NOMO-1 (cell line): Measurements from ENCODE around the gene MYO1D.
"Not testable (repeated sequence)": the region's sequence is repeated elsewhere in the genome, so short reads cannot be mapped to it uniquely, and the experiment has no call there.

ENCODE experiments used
- DNase-seq, 2 experiments: peaks; one replicate each; lab custom pipeline; 2025; ENCODE audit not compliant: unreplicated experiment in 2 of 2; lab: John Stamatoyannopoulos, UW

MYO1D gene

GRCh38 chr17:32552280-32552679 is 324.6 kb downstream of the MYO1D start:
- DNase-seq = no peak

DNA sequence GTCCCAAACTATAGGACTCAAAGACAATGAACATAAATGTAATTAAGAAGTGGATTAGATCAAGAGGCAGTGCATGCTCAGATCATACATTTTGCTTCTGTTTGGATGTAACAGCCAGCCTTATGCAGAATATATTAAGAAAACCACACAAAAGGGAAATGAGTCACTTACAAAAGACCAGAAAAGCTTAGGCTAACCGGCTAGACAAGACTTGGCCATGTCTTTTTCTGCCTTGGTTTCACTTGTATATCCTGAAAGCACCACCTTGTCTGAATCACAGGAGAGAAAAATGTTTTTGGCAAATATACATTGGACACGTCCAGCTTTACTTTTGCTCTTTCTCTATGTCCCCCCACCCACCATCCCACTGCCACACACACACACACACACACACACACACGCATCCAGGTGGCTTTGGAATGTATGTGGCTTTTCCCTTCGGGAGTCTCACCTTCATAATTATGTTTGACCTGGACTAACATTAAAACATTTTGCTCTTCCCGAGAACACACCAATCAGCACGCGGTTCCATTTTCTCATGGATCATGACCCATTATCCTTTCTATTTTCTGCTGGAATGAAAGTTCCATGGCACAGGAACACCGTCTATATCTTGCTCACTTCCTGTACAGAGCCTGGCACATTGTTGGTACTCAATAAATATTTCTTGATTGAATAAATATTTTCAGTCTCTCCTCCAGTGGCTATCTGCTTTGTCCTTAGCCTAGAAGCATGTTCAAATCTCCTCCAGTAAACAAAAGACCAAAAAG is 325.6 kb downstream of the MYO1D start:
- DNase-seq = peak; percentile 68 to 88

DNA sequence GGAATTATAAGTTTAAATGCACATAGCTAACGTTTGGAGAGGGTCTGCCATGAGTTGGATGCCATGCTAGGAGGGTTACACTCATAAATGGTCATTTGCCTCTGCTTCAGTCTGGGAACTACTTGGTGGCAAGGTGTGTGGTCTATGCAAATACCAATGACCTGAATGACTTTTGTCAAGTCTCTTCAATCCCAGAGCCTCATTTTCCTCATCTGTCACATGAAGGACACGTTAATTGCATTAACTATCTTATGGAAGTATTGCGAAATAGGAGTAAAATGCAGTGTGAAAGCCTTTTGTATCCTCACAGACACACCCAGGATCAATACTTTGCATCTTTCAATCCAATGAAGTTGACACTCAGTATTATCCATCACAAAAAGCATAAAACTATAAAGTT is 327.4 kb downstream of the MYO1D start:
- no peak for DNase-seq

GRCh38 chr17:32546031-32546444 is 330.9 kb downstream of the MYO1D start:
- no peak for DNase-seq

GRCh38 chr17:32542186-32542585 is 334.7 kb downstream of the MYO1D start:
- no peak for DNase-seq

DNA sequence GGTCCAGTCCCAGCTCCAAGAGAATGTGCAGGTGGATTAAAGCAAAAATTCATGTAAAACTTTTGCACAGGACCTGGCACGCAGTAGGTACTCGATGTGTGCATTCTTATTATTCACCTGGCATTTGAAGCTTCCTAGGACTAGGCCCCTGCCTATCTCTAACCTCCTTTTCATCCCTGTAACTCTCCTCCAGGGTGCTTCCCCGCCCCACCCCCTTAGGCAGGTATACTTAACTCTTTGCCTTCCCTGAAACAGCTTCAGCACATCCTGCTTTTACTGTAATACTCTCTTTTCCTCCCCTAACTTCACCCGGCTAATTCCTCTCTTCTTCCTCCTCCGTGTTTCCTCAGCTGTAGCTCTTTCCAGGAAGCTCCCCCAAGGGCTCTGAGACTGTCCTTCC is 335.3 kb downstream of the MYO1D start:
- no peak for DNase-seq

GRCh38 chr17:32536736-32537643 is 339.9 kb downstream of the MYO1D start:
- no peak for DNase-seq

GRCh38 chr17:32533296-32533695 is 343.6 kb downstream of the MYO1D start:
- DNase-seq = no peak

DNA sequence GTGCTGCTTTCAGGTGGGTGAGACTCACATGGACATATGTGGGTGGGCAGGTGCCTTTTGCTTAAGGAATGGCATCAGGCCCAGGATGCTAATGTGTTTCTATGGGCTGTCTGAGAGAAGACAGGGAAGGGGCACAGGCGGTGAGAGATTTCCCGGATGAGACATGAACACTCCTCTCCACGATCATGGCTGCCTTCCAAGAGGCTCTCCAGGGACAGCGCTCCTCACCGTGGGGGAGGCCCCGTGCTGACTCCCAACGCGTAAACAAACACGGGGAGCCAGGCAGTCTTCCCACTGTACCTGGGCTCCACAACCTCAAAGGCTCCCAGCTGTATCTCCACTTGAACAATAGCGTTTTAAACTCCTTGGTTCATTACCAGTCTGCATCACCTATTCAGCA is 347.3 kb downstream of the MYO1D start:
- no peak for DNase-seq

GRCh38 chr17:32528825-32529224 is 348.1 kb downstream of the MYO1D start:
- peak in 1 of 2 experiments; percentile 2 for DNase-seq

DNA sequence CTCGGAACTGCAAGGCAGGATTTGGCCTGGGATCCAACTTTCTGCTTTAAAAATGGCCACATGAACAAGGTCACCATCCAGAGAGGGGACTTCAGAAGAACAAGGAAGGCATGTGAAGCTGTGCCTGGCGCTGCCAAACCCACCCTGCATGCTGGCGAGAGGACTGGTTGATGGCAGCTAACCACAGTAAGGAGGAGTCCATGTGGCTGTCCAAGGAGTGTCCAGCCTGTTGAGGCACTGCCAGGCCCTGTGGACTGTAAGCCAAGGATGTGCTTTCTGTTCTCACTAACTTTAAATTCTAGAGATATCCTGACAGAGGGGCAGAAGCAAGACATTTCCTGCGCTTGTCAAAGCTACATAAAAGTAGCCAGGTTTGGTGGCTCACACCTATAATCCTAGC is 349.8 kb downstream of the MYO1D start:
- DNase-seq = no peak

DNA sequence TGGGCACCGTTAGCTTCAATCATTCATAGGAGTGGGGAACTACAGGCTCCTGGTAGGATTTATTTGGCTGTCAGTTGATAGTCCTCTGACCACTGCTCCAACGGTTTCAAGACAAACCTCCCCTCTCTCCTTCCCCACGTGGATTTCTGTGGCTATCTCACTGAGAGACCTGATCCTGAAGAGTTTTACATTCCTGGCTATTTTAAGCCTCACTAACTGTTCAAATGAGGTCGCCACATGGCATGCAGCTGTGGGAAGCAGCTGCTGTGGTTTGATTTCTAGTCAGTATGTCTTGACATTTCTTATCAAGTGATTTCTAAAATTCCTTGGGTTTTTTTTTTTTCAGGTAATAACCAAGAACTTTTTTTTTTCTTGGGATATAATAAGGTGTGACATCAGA is 351.8 kb downstream of the MYO1D start:
- DNase-seq = no peak

DNA sequence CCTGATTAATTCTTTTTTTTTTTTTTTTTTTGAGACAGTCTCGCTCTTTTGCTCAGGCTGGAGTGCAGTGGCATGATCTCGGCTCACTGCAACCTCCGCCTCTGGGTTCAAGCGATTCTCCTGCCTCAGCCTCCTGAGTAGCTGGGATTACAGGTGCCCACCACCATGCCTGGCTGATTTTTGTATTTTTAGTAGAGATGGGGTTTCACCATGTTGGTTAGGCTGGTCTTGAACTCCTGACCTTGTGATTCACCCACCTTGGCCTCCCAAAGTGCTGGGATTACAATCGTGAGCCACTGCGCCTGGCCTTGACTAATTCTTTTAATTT is 352.4 kb downstream of the MYO1D start:
- not testable (repeated sequence) for DNase-seq

DNA sequence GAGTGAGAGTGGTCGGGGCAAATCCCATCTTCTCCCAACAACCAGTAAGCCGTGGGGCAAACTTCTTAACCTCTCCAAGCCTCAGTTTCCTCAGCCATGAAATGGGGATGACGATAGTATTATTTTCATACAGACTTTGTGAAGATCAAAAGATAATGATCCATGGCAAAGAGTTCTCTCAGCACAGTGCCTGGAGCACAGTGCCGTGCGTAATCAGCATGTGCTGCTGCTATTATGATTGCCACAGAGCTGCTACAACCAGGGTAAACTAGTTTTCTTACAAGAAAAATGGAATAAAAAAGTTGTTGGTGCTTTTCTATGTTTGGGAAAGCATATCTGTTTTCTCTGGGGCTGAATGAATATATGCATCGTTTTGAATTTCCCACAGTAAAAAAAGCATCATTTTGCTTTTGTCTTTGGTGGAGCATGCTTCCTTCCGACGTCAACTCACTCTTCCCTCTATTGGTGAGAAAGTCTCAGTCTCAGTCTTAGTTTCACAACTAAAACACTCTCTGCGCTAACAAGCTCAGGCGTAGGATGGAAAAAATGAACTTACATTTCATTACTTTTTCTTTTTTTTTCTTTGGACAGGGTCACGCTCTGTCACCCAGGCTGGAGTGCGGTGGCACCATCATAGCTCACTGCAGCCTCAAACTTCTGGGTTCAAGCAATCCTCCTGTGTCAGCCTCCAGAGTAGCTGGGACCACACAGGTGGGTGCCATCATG is 352.9 kb downstream of the MYO1D start:
- no peak for DNase-seq

- DNase-seq = peak; percentile 33 to 69
These were observed 353.8 kb downstream of the MYO1D start for GRCh38 chr17:32523017-32523680.

DNA sequence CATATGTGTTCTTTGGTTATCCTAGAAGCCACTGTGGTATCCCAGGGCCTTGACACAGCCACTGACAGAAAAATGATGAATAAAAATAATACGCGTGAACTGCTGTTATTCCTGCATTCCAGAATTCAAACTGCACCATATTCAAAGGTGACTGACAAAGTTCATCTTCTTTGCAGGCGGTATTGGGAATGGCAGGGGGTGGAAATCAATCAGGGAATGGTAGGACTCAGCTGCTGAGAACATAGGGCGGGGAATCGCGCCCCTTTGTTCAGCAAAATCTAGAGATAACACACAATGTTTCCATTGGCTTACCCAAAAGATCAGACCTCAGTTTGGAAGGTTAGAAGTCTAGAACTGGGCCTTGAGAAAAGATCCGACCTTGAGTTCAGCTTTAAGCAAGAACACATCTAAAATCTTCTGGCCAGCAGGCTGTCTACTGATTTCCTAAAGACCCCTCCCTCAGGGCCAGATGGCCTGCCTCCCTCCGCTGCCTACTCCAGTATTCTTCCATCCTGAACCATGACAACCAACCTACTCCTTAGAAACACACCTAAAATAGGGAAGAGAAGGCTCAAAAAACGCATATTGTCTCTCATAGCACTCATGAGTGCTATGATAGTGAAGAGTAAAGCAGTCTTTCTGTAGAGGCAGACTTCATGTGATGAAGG is 356.1 kb downstream of the MYO1D start:
- no peak for DNase-seq

DNA sequence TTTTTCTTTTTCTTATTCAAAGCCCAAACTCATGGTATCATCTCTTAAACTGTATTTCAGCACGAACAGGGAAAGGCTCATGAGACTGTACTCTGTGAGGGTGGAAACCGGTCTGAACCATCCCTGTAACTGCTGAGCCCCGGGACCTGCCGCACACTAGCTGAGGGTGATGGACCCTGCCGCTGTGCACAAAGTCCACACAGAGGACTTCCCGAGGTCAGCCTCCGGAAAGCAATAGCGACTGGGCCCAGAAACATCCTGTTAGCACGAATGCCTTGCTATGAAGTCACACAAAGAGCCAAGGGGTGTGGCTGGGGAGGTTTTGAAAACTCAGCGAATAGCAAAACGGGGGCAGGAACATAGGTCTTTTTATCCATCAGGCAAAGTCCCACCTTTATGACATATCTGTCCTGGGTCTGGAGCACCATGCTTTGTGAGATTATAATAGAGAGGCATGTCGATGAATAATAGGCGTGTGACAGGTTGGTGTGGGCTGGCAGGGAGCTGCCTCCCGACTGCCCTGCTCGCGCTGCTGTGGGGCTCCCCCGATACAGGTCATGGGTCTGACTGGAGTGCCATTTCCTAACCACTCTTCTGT is 356.7 kb downstream of the MYO1D start:
- DNase-seq = no peak

DNA sequence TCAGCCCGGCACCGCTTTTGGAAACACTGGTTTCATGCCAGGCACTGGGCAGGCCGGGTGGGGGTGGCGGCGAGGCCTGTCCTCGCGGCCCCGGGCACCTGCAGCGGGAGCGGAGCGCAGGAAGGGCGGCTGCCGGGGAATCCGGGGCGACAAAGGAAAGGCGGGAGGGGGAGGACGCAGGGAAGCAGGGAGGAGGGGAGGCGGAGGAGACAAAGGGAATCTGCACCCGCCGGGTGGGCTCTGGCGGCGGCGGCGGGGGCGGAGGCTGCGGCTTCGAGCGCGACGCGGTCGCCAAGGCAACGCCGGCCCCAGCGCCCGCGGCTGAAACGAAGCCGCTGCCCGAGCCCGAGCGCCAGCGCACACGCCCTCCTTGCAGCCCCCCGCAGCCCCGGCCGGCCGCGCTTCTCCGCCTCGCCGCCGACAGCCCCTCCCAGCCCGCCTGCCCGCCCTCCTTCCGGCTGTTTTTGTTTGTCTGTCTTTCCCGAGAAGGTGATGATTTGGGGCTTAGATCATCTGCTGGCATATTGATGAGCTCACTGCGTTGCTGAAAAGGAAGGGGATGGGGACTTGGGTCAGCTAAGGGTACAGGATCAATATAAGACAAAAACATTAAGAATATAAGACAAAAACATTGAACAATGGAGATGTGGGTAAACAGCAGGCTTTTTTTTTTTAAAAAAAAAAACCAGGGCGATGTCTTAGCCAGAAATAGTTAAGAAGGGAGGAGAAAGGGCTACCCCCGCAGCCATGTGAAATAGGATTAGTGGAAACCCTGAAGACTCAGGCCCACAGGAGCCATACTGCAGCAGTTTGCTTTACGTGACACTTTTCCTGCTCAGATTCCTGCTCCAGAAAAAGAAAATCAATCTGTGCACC is 357.5 kb downstream of the MYO1D start:
- no peak for DNase-seq

- no peak for DNase-seq
These were observed 358.2 kb downstream of the MYO1D start for GRCh38 chr17:32518646-32519227.
